HG03039 (cell line): ENCODE data around the gene NUFIP1.
"Not testable (repeated sequence)": the region's sequence is repeated elsewhere in the genome, so short reads cannot be mapped to it uniquely, and the experiment has no call there.

Source experiments
- ATAC-seq: cut with Tn5 transposase; IDR thresholded peaks from one replicate; pipeline ENCODE4 v1.9.1; 2021; ENCODE audit warnings: mild to moderate bottlenecking, moderate library complexity; ENCODE audit not compliant: unreplicated experiment

Gene NUFIP1

GRCh38 chr13:44989071-44989889 lies at the start of gene NUFIP1, which contains the start of gene GPALPP1:
TSS of gene NUFIP1 (minus strand) at chr13:44989471. CDS start at chr13:44989436, 35 bp downstream.
TSS of gene GPALPP1 (plus strand) at chr13:44989538. CDS start at chr13:44989655, 117 bp downstream.
- peak; percentile 97 for ATAC-seq

- ATAC-seq = no peak
These were observed 46.9 kb upstream of the NUFIP1 start for GRCh38 chr13:45036206-45036605.

GRCh38 chr13:45034342-45034741 lies 45.1 kb upstream of the NUFIP1 start:
- ATAC-seq = no peak

GRCh38 chr13:45024847-45025246 lies 35.6 kb upstream of the NUFIP1 start:
- ATAC-seq = no peak

GRCh38 chr13:45021250-45021649 lies 32.0 kb upstream of the NUFIP1 start:
- ATAC-seq = no peak

DNA sequence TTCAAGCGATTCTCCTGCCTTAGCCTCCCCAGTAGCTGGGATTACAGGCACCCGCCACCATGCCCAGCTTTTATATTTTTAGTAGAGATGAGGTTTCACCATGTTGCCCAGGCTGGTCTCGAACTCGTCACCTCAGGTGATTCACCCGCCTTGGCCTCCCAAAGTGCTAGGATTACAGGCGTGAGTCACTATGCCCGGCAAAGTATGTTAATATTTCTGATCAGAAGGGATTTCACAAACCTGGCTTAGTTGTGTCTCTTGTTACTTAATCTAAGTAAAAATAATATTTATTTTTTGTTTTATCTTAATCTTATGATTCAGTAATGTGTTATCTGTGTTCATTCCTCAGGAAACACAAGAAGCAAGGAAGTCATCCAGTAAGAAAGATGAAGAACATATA lies 30.7 kb upstream of the NUFIP1 start:
- ATAC-seq = not testable (repeated sequence)

GRCh38 chr13:45016792-45017425 lies 27.6 kb upstream of the NUFIP1 start:
- ATAC-seq = no peak

- ATAC-seq = no peak
These were observed 26.0 kb upstream of the NUFIP1 start for GRCh38 chr13:45015300-45015699.

DNA sequence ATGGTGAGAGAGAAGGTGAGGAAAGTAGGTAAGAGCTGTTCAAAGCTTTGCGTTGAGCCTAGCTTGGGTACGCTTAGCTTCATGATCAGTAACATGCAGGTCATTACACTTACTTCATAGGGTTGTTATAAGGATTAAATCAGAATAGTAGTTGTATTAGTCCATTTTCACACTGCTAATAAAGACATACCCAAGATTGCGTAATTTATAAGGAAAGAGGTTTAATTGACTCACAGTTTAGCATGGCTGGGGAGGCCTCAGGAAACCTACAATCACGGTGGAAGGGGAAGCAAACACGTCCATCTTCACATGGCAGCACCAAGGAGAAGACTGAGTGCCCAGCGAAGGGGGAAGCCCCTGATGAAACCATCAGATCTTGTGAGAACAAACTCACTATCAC lies 21.9 kb upstream of the NUFIP1 start:
- no peak for ATAC-seq

GRCh38 chr13:45007823-45008222 lies 18.6 kb upstream of the NUFIP1 start:
- ATAC-seq = no peak

- ATAC-seq = no peak
These were observed 18.0 kb upstream of the NUFIP1 start for GRCh38 chr13:45007225-45007624.

DNA sequence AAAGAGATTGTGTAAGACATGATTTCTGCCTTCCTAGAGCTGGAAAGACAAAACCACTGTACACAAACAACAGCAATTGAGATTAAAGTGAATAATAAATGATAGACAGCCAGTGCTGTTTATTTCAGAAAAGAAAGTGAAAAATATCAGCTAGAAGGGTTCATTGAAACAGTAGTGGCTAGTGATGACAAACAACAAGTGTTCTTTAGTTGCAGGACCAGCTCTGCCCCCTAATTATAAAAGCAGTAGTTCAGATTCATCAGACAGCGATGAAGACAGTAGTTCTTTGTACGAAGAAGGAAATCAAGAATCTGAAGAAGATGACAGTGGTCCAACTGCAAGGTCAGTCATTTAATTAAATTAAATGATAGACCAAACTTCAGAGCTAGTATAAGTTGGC lies 14.8 kb upstream of the NUFIP1 start:
- no peak for ATAC-seq

- no peak for ATAC-seq
These were observed 14.1 kb upstream of the NUFIP1 start for GRCh38 chr13:45003417-45003816.

- no peak for ATAC-seq
These were observed 670 bp upstream of the NUFIP1 start for GRCh38 chr13:44989941-44990340.

DNA sequence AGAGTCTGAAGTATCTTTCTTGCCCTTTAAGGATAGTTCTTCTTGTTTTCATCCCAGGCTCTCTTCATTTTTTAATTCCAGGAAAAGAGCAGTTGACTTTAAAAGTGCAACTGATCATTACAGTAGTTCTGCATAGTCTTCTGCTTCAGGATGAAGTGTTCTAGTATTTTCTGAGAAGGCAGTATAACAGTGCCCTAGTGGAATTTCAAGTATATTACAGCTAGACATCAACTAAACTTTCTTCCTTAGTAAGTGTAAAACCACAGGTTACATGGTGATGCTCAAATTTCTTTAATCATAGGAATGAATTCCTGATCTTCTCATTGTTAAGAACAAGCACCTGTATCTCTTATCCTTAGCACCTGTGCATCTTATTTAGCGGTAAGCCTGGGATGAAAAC lies 10.9 kb downstream of the NUFIP1 start:
- no peak for ATAC-seq

DNA sequence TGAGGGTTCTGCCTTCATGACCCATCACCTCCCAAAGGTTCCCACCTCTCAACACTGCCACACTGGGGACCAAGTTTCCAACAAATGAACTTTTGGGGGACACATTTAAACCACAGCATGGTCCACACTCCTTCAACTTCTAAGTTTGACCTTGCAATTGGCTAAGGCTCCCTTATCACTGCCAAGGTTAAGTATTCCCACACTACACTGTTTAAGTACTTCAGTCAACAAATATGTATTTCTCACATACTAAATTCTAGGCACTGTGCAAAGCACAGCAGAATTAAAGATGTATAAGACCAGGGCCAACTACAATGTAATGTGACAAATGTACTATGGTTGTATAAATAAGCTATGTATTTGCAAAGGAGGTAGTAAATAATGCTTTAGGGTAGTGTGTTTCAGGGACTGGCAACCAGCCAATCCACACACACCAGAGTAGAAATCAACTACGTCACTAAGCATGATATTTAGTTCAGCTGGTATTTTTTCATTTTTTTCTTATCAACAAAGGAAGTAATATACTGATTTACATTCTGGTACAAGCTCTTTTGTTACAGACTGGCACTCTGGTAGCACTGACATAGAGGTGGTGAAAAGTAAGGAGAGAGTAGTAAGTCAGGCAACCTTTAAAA lies 12.2 kb downstream of the NUFIP1 start:
- ATAC-seq = no peak

DNA sequence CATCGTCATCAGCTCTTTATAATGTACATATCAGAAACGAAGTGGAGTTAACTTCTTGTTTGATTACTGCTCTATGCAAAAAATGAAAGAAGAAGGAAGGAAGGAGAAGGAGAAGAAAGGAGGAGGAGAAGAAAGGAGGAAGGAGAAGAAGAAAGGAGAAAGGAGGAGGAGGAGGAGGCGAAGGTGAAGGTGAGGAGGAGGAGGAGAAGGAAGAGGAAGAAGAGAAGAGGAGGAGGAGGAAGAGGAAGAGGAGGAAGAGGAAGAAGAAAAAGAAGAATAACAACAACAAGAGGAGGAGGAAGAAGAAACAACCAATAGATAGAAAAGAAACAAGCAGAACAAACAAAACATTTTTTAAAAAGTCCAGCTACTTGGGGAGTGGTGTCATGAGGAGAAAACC lies 13.1 kb downstream of the NUFIP1 start:
- ATAC-seq = no peak

DNA sequence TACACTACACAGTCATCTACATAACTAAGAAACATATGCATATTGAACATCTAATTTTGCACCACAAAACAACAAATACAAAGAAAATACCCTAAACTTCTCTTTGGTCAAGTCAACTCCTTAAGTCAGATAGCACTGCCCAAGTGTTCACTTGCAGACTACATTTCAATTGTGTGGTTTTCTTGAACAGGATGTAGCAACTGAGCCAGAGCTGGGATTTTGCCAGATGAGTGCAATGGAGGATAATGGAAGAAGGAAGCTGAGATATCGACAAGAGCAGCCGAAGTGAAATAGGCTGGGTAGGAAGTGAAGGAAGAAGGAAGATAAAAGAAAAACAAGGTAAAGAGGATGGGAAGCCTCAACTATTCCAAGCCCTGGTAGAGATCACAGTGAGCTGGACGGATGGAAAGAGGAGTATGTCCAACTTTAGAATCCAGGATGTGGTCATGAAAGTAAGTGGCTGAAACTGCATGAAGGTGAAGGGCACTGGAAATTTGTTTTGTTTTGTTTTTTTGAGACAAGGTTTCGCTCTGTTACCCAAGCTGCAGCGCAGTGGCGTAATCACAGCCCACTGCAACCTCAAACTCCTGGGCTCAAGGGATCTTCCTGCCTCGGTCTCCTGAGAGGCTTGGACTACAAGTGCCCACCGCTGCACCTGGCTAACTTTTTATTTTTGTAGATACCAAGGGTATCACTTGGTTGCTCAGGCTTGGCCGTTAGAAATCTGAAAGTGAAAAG lies 15.0 kb downstream of the NUFIP1 start:
- ATAC-seq = no peak

GRCh38 chr13:44972956-44973581 lies 16.2 kb downstream of the NUFIP1 start:
- ATAC-seq = no peak

GRCh38 chr13:44971656-44972595 lies 17.3 kb downstream of the NUFIP1 start:
- no peak for ATAC-seq
